Glomerular endothelial cell (primary cell): ENCODE measurements around the gene UPF1. TPM values are rescaled to one million over a fixed set of nuclear protein-coding genes. Genes with fewer than 3 reads are reported as not detected.
"Not testable (repeated sequence)": the region's sequence is repeated elsewhere in the genome, so short reads cannot be mapped to it uniquely, and the experiment has no call there.

Experiments used
- DNase-seq: peaks from one replicate; pipeline ENCODE4 v3.0.0-alpha.2; 2011; ENCODE audit warnings: low read depth, low spot score; ENCODE audit errors: extremely low read depth
- total RNA-seq: library from RNA; depleted of rRNA; stranded (reverse); fragments of >200 nt; gene quantifications from 2 replicates; pipeline ENCODE4 v1.2.3, GENCODE V29; 2015

Gene UPF1
- total RNA-seq, 1 donor from 2014 or later = 90.6 TPM

DNA sequence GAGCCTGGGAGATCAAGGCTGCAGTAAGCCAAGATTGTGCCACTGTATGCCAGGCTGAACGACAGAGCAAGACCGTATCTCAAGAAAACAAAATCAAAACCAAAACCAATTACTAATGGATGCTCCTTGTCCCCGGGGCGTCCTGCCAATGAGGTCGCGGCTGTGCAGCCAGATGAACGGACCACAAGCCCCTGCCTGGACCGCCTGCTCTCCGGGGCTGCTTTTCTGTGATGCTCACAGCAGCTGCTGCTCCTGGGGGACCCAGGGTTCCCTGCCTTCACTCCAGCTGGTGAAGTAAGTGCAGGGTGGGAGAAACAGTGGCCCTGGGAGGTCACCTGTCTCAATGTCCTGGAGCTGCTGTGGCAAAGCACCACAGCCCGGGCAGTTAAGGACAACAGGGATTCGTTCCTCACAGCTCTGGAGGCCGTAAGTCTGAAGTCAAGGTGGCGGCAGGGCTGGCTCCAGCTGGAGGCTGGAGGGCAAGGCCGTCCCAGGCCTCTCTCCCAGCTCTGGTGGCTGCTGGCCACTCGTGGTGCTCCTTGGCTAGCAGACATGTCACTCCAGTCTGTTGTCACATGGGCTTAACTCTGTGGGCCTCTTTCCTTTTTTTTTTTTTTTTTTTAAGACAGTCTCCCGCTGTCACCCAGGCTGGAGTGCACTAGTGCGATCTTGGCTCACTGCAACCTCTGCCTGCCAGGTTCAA is 77.3 kb downstream of the UPF1 start:
- DNase-seq = no peak

DNA sequence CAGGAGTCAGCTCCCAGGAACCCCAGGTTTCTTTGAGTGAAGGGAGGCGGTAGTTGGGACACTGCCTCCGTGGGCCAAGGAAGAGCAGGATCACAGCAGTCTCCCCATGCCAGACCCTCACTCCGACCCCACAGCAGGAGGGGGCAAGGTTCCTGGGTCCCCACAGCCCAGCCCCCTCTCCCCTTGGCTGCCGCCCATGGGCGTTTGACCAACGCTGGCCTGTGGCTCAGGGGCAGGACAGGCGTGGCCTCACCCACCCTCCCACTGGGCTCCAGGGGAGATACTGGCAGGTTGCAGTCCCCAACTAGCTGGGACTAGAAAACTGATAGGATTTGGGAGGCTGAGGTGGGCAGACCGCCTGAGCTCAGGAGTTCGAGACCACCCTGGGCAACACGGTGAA is 78.3 kb downstream of the UPF1 start:
- DNase-seq = no peak

DNA sequence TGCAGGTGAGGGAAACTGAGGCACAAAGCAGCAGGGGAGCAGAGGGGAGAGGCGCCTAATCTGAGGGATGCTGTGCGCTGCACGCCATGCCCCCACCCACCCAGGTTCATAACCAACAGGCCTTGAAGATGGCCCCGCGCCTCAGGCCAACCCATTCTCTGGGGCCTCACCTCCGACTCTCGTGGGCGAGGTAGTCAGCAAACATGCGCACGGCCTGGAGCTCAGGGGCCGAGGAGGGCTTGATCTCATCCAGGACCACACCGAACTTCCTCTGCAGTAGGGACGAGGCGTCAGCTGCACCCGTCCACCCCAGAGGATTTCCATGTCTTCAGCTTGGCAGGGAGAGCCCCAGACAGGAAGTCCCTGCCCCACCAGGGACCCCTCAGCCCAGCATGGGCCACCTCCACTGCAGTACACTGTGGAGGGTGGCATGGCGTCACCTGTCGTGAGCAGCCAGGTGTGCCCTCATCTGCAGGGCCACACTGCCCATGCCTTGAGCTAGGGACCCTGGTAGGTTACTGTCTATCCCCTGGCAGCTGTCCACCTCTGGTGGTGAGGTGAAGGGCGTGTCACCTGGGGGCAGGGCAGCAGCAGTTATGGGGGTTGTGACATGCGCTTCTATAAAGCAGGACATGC is 79.2 kb downstream of the UPF1 start:
- DNase-seq = no peak

DNA sequence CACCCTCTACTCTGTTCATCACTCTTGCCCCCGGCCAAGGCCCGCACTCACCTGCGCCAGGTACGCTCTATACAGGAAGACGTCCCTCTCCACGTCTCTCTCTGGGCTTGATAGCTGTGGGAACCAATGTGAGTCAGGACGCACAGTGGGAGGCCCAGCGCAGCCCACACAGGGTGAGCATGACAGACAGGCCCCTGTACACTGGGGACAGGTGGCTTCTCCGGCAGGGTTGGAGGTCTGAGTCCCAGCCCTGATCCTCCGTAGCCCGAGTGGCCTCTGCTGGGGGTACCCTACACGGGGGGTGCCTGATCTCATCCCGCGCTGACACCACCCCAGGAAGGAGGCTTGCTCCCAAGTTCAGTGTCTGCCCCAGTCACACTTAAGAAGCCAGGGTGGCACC is 81.2 kb downstream of the UPF1 start:
- DNase-seq = no peak

DNA sequence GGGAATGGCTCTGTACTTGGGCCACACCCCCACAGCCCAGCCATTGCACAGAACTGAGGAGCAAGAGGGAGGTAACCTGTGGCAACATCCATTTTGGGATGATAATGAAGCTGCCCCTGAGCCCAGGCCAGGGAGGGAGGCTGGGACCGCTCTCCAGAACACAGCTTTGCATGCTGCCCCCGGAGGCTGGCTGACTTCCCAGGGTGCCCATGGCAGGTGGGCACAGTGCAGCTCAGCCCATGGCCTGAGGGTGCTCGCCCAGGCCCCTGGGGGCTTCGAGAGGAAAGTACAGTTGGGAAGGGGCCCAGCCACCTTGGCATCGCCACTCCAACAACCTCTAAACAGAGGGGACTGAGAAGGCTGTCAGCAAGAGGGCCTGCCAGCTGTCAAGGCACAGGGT is 81.7 kb downstream of the UPF1 start:
- DNase-seq = no peak

DNA sequence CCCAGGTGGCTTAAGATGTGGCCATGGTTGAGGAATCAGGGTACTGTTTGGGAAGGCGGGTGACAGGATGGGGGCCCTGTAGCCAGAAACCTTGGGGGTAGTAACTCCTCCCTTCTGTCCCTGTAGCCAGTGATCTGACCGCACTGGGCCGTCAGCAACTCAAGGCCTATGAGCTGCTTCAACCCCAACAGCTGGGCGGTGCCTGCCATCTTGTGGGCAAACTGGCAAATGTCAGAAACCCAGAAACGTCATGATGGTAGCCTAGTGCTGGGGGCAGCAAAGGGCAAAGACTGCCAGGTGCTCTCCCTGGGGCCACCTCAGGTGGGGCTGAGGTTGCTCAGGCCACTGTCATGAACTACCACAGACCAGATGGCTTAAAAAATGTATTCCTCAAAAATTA is 83.9 kb downstream of the UPF1 start:
- DNase-seq = no peak

DNA sequence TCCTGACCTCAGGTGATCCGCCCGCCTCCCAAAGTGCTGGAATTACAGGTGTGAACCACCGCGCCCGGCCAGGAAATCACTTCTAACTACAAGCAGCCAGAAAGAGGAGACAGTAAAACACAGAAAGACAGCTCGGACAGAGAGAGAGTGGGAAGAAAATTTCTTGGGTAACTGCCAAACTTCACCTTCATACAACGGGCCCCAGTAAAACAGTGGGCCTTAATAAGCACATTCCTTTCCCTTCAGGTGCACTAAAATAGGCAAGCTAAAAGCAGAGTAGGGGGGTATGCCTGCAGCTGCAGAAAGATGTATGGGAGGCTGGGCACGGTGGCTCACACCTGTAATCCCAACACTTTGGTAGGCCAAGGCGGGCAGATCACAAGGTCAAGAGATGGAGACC is 85.8 kb downstream of the UPF1 start:
- not testable (repeated sequence) for DNase-seq

Other genes with a start within 250 kb of the UPF1 start
- gene REX1BD, start 243.2 kb upstream of the UPF1 start, total RNA-seq = 141 and 212 TPM in 2 replicates
- 1.8 TPM in 1 of 2 replicates, not detected in the other for gene CRLF1, start 225.2 kb upstream of the UPF1 start, total RNA-seq
- gene TMEM59L, start 219.1 kb upstream of the UPF1 start, total RNA-seq = 1.4 and 1.6 TPM in 2 replicates
- 4.3 and 4.4 TPM in 2 replicates for gene KLHL26, start 194.9 kb upstream of the UPF1 start, total RNA-seq
- 2.8 and 4.7 TPM in 2 replicates for gene CRTC1, start 148.3 kb upstream of the UPF1 start, total RNA-seq
- not detected in 2 replicates for gene COMP, start 40.7 kb upstream of the UPF1 start, total RNA-seq
- 10.9 and 12.3 TPM in 2 replicates for gene CERS1, start 64.2 kb downstream of the UPF1 start, total RNA-seq
- 311 and 365 TPM in 2 replicates for gene COPE, start 87.4 kb downstream of the UPF1 start, total RNA-seq
- 46.3 and 56.3 TPM in 2 replicates for gene DDX49, start 87.8 kb downstream of the UPF1 start, total RNA-seq
- gene HOMER3, start 109.3 kb downstream of the UPF1 start, total RNA-seq = 268 and 518 TPM in 2 replicates
- 34.8 and 38.9 TPM in 2 replicates for gene SUGP2, start 201.6 kb downstream of the UPF1 start, total RNA-seq
- 40.0 and 41.1 TPM in 2 replicates for gene ARMC6, start 201.6 kb downstream of the UPF1 start, total RNA-seq
- 6.1 and 6.8 TPM in 2 replicates for gene SLC25A42, start 232.0 kb downstream of the UPF1 start, total RNA-seq